GM21576 (cell line): ENCODE measurements around the gene GAL3ST3.
"Not testable (repeated sequence)": the region's sequence is repeated elsewhere in the genome, so short reads cannot be mapped to it uniquely, and the experiment has no call there.

Experiments used
- ATAC-seq: cut with Tn5 transposase; IDR thresholded peaks from one replicate; pipeline ENCODE4 v1.9.1; 2021; ENCODE audit warnings: mild to moderate bottlenecking, moderate library complexity; ENCODE audit not compliant: unreplicated experiment

GAL3ST3 gene

GRCh38 chr11:66048547-66049323 is at the start of gene GAL3ST3:
TSS of gene GAL3ST3 (minus strand) at chr11:66049161. CDS start at chr11:66045415, 3,746 bp downstream.
- no peak for ATAC-seq

DNA sequence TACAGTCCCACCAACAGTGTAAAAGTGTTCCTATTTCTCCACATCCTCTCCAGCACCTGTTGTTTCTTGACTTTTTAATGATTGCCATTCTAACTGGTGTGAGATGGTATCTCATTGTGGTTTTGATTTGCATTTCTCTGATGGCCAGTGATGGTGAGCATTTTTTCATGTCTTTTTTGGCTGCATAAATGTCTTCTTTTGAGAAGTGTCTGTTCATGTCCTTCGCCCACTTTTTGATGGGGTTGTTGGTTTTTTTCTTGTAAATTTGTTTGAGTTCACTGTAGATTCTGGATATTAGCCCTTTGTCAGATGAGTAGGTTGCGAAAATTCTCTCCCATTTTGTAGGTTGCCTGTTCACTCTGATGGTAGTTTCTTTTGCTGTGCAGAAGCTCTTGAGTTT is 43.2 kb upstream of the GAL3ST3 start:
- not testable (repeated sequence) for ATAC-seq

DNA sequence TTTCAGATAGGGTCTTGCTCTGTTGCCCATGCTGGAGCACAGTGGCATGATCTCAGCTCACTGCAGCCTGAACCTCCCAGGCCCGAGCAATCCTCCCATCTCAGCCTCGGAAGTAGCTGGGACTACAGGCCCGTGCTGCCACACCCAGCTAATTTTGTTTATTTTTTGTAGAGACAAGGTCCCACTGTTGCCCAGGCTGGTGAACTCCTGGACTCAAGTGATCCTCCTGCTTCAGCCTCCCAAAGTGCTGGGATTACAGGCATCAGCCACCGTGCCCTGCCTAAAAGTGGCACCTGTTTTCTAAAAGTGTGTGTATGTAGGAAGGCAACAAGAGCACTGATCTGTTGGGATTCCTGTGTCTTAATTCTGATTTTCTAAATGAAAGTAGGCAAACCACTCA is 41.3 kb upstream of the GAL3ST3 start:
- no peak for ATAC-seq

DNA sequence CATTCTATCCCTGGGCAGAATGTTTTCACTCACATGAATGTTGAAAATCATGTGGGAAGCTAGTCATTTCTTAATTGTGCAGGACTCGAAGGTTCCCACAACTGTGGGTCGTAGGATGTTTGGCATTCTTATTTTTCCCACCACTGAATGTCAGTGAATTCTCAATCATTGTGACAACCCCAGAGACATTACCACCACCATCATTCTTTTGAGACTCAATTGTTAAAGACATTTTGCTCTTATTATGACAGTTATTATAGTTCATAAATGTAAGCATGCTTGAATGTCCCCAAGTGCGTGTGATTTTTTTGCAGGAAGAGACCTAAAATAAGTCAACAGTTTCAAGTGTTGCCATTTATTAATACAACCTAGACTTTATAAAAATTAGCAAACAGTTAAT is 40.1 kb upstream of the GAL3ST3 start:
- no peak for ATAC-seq

DNA sequence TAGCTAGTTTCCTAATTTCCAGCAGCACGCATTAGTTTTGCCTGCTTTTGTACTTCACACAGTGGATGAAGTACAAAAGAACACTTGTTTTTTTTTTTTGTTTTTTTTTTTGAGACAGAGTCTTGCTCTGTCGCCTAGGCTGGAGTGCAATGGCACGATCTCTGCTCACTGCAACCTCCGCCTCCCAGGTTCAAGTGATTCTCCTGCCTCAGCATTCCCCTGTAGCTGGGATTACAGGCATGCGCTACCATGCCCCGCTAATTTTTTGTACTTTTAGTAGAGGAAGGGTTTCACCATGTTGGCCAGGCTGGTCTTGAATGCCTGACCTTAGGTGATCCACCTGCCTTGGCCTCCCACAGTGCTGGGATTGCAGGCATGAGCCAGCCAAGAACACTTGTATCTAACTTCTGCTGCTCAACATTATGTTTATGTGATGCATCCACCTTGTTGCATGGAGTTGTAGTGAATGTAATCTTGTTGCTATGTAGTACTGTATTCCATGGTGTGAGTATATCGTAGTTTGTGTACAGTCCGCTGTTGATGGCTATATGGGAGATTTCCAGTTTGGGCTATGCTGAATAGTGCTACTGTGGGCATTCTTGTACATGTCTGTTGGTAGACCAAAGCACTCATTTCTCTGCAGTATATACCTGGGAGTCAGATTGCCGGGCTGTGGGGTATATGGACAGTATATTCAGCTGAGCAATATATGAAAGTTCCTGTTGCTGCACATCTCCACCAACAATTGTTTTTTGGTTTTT is 38.4 kb upstream of the GAL3ST3 start:
- ATAC-seq, result no peak

- no peak for ATAC-seq
Observed at GRCh38 chr11:66084821-66085475, 36.0 kb upstream of the GAL3ST3 start.

DNA sequence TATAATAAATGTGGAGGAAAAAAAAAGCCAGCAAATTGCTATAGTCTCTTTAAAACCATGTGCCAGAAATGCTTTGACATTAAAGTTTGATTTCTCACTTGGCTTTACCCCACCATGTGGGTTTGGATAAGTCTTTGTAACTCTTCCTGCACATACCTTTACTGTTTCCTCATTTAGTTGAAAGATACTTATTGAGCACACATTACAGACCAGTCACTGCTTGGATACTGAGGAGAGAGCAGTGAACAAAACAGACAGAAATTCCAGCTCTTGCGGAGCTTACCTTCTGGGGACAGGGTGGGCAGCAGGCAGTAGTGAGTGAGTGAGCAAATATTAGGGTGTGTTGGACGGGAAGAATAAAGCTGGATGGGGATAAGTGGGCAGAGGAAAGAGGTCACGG is 34.8 kb upstream of the GAL3ST3 start:
- ATAC-seq, result no peak

- ATAC-seq, result no peak
Observed at GRCh38 chr11:66082946-66083698, 34.2 kb upstream of the GAL3ST3 start.

DNA sequence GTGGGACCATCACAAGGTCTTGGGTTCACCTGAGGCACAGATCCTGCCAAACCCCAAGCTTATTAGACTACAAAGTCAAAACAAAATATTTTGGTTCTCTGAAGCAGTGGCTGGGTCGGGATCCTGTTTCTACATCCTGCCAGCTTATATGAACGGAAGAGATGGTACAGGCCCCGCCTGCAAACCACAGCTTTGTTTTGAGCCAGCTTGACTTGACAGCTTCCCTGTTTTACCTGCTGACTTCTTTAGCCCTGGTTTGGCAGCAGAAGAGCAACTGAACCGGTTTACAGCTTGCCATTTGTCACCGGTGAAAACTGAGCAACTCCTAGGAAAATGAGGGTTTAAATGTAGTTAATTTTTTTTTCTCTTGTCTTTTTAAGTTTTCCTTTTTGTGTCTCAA is 32.5 kb upstream of the GAL3ST3 start:
- ATAC-seq, result peak; percentile 66

- no peak for ATAC-seq
Observed at GRCh38 chr11:66080055-66080817, 31.3 kb upstream of the GAL3ST3 start.

- not testable (repeated sequence) for ATAC-seq
Observed at GRCh38 chr11:66078949-66079348, 30.0 kb upstream of the GAL3ST3 start.

DNA sequence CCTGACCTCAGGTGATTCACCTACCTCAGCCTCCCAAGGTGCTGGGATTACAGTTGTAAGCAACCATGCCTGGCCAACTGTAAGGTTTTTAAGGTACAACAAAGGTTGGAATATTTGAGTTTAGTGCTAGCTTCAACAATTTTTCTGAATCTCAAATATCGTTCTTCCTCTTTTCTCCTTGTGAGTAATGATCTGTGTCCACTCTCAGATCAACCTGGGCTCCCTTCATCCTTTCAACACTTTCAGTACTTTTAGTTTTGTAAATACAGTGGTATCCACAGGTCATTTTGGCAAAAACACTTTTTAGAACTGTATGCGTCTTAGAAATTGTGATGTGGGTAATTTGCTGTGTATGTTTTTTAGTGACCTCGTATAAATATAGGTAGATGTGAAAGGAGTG is 29.0 kb upstream of the GAL3ST3 start:
- ATAC-seq, result no peak

DNA sequence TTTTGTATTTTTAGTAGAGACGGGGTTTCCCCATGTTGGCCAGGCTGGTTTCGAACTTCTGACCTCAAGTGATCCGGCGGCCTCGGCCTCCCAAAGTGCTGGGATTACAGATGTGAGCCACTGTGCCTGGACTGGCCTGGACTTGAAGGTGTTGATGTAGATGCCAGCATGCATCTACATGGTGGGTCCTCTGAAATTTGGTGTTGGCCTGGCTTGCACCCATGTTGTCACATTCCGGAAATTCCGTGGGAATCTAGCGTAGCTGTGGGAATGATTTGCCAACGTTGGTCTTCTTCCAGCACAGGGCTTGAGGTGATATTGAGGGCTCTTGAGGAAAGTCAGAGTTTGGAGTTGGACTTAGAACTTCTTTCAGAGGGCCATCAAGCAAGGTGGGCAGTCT is 27.6 kb upstream of the GAL3ST3 start:
- ATAC-seq, result no peak

- ATAC-seq, result no peak
Observed at GRCh38 chr11:66075273-66075672, 26.3 kb upstream of the GAL3ST3 start.

- no peak for ATAC-seq
Observed at GRCh38 chr11:66073669-66074068, 24.7 kb upstream of the GAL3ST3 start.

DNA sequence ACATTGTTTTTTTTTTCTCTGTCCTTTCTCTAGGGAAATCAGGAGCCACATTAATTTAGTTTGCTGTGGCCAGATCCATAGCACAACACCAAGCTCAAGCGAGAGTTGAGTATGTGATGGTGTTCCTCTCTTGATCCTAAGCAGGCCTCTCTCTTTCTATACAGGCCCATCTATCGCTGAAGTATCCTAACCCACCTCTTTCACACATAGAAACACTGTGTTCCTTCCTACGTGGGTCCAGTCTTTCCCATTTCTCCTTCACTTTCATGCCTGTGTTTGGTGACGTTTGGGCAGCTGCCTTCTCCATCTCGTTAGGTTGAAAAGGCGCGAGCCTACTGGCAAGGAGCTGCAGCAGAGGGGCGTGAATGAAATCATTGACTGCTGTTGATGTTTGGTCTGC is 23.6 kb upstream of the GAL3ST3 start:
- no peak for ATAC-seq

- ATAC-seq, result no peak
Observed at GRCh38 chr11:66072081-66072480, 23.1 kb upstream of the GAL3ST3 start.

DNA sequence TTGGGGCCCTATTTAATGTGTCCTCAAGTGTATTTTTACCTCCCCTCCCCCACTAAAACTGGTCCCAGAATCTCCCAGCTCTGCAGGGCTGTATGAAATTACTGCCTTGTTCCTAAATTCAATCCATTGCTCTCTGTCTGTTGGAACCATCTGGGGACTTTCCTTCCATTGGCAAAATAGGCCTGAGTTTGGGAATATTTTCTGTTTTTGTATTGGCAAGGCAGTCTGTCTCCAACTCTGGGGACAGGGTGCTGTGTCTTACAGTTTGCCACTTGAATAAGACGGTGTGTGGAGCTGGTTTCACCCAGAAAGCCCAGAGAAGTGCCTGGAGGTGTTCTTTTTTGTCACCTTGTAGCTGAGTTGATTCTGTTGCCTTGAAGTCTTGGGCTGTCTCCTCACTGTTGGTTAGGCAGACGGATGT is 22.4 kb upstream of the GAL3ST3 start:
- no peak for ATAC-seq

GRCh38 chr11:66070604-66071380 is 21.8 kb upstream of the GAL3ST3 start:
- ATAC-seq, result no peak
